AG04450 (cell line): ENCODE measurements around the gene FANCF. TPM values are rescaled to one million over a fixed set of nuclear protein-coding genes. Genes with fewer than 3 reads are reported as not detected.

Experiments used
- CTCF ChIA-PET: fragments of 300-600, 350-600 bp; formaldehyde crosslinking; extraction: SDS; loops from one replicate; lab custom pipeline; 2022; ENCODE audit warnings: antibody characterized with exemption, inconsistent platforms; lab: Charles Lee
- POLR2A ChIA-PET: fragments of 350-600 bp; formaldehyde crosslinking; extraction: SDS; loops from one replicate; lab custom pipeline; 2021; ENCODE audit warnings: antibody characterized with exemption, inconsistent platforms; lab: Yijun Ruan, JAX
- DNase-seq: peaks from one replicate; pipeline ENCODE4 v3.0.0-alpha.2; 2011; ENCODE audit warnings: low read depth, low spot score
- H3K27ac ChIP-seq: one replicate; pipeline ENCODE4 v1.5.1; 2012; ENCODE audit warnings: low read depth, low read length, control low read depth
- H3K27me3 ChIP-seq: one replicate; pipeline ENCODE4 v1.6.0; 2012; ENCODE audit warnings: low read length; ENCODE audit not compliant: control insufficient read depth, insufficient read depth
- H3K4me3 ChIP-seq: 2 replicates; pipeline ENCODE4 v1.5.1; 2011; ENCODE audit warnings: mild to moderate bottlenecking, low read depth, low read length, control low read depth
- H3K9me3 ChIP-seq: 2 replicates; pipeline ENCODE4 v1.5.1; 2012; ENCODE audit warnings: low read length; ENCODE audit not compliant: control insufficient read depth, insufficient read depth
- CTCF ChIP-seq: IDR thresholded peaks from 2 replicates; pipeline ENCODE4 v1.5.1; 2011; ENCODE audit warnings: low read depth, low read length, control low read depth, inconsistent platforms
- polyA minus RNA-seq: library from RNA; depleted of rRNA, polyadenylated mRNA; stranded (reverse); fragments of >200 nt; gene quantifications from 2 replicates; pipeline ENCODE4 v1.2.3, GENCODE V29; 2011; rRNA and poly(A)+ RNA removed
- polyA plus RNA-seq: library from polyadenylated mRNA; depleted of rRNA; stranded (reverse); fragments of >200 nt; gene quantifications from 2 replicates; pipeline ENCODE4 v1.2.3, GENCODE V29; 2011; rRNA removed

Gene FANCF
- polyA plus RNA-seq = 5.6 and 6.4 TPM in 2 replicates
- polyA minus RNA-seq = 3.3 and 4.4 TPM in 2 replicates

GRCh38 chr11:22625448-22626287 is at the start of gene FANCF:
FANCF (minus strand) TSS chr11:22625823; CDS start chr11:22625810, 13 bp downstream.
- peak within 1 kb of the TSS; percentile 88 for H3K27ac ChIP-seq
- ChIA-PET POLR2A (no interaction called here), CTCF (interaction anchor here (0.9 to 1.2 kb wide), 2 partner anchors 9 to 162 kb away, joined by 3 to 6 read pairs; no protein-coding TSS in a partner anchor)
- H3K27me3 ChIP-seq = no peaks in the 10 kb centered on the region
- no peak for TF ChIP-seq CTCF
- H3K4me3 ChIP-seq = peak within 1 kb of the TSS; percentile 91
- peaks cover 3% of the 10 kb centered on the region; the same call in 1 of the 2 replicates for H3K9me3 ChIP-seq
- peak; percentile 99 for DNase-seq

GRCh38 chr11:22674470-22675439 is 49.1 kb upstream of the FANCF start:
- H3K9me3 ChIP-seq = no peaks in the 10 kb centered on the region
- no peak for TF ChIP-seq CTCF
- DNase-seq = no peak
- CTCF ChIA-PET = no interaction called here
- no peak overlapping the region for H3K4me3 ChIP-seq
- no peaks in the 10 kb centered on the region for H3K27me3 ChIP-seq
- no peak overlapping the region for H3K27ac ChIP-seq
- POLR2A ChIA-PET = no interaction called here

GRCh38 chr11:22671751-22672150 is 46.1 kb upstream of the FANCF start:
- Histone ChIP-seq H3K27me3 (peaks cover 15% of the 10 kb centered on the region), H3K9me3 (no peaks in the 10 kb centered on the region), H3K27ac (no peak overlapping the region), H3K4me3 (no peak overlapping the region)
- DNase-seq = no peak
- ChIA-PET POLR2A (no interaction called here), CTCF (interaction anchor here (1.1 to 1.9 kb wide), 3 partner anchors 16 to 116 kb away, joined by 3 to 14 read pairs (median 4); no protein-coding TSS in a partner anchor)
- TF ChIP-seq CTCF = no peak

GRCh38 chr11:22670830-22671229 is 45.2 kb upstream of the FANCF start:
- Histone ChIP-seq H3K9me3 (no peaks in the 10 kb centered on the region), H3K27me3 (peaks cover 24% of the 10 kb centered on the region), H3K27ac (no peak overlapping the region), H3K4me3 (no peak overlapping the region)
- peak; percentile 33; the same call in 1 of the 2 replicates for TF ChIP-seq CTCF
- POLR2A ChIA-PET = no interaction called here
- CTCF ChIA-PET = interaction anchor here (0.7 to 1.9 kb wide), 4 partner anchors 17 to 117 kb away, joined by 3 to 14 read pairs (median 4); no protein-coding TSS in a partner anchor
- DNase-seq = no peak
